Hindlimb muscle (tissue), 1 donor: Measurements from ENCODE around the gene ZNF543. TPM values are rescaled to one million over a fixed set of nuclear protein-coding genes. Genes with fewer than 3 reads are reported as not detected.
"Not testable (repeated sequence)": the region's sequence is repeated elsewhere in the genome, so short reads cannot be mapped to it uniquely, and the experiment has no call there.

ENCODE experiments used
- DNase-seq: peaks from one replicate; pipeline ENCODE4 v3.0.0-alpha.2; 2013
- polyA plus RNA-seq: library from polyadenylated mRNA; unstranded; fragments of 120-200 nt; gene quantifications from one replicate; pipeline ENCODE4 v1.2.1, GENCODE V29; 2013; ENCODE audit not compliant: insufficient read length

ZNF543 gene
- polyA plus RNA-seq, 1 donor: 7.4 TPM

GRCh38 chr19:57321751-57322150 is 1.5 kb downstream of the ZNF543 start:
- no peak for DNase-seq

DNA sequence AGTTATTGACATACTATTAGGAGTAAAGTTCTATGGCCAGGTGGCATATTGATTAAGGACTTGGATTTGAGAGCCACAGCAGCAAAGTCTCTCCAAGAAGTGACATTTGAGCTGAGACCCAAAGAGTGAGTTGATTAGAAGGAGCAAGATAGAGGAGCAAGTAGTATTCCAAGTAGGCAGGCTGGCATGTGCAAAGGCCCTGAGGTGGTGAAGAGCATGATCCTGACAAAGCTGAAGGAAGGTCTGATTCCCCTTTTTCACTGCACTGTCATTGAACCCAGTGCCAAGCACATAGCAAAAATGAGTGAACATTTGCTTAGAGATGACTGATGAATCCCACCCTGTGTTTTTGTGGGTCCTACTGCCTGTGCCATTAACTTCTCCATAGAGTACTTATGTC is 4.7 kb downstream of the ZNF543 start:
- no peak for DNase-seq

GRCh38 chr19:57327993-57328392 is 7.7 kb downstream of the ZNF543 start:
- no peak for DNase-seq

GRCh38 chr19:57334191-57334590 is 13.9 kb downstream of the ZNF543 start:
- DNase-seq: no peak

GRCh38 chr19:57338877-57339276 is 18.6 kb downstream of the ZNF543 start:
- DNase-seq: no peak

- no peak for DNase-seq
These were observed 22.3 kb downstream of the ZNF543 start for GRCh38 chr19:57342582-57342981.

DNA sequence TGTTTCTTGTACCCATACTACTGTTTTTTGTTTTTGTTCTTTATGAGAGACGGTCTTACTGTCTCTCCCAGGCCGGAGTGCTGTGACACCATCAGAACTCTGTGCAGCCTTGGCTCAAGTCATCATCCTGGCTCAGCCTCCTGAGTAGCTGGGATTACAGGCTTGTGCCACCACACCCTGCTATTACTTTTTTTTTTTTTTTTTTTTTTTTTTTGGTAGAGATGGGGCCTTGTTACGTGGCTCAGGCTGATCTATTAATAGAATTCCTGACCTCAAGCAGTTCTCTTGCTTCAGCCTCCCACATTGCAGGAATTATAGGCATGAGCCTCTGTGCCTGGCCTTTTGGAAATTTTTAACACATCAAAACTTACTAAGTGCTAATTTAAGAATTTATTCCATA is 27.9 kb downstream of the ZNF543 start:
- no peak for DNase-seq

- DNase-seq: peak; percentile 98
These were observed 30.9 kb downstream of the ZNF543 start, which contains the start of gene ZNF304 for GRCh38 chr19:57350877-57351805. Gene ZNF304 (plus strand): TSS chr19:57351271. CDS start chr19:57351665, 394 bp downstream.

GRCh38 chr19:57351867-57352266 is 31.6 kb downstream of the ZNF543 start:
- DNase-seq: no peak

GRCh38 chr19:57355916-57356315 is 35.6 kb downstream of the ZNF543 start:
- no peak for DNase-seq

DNA sequence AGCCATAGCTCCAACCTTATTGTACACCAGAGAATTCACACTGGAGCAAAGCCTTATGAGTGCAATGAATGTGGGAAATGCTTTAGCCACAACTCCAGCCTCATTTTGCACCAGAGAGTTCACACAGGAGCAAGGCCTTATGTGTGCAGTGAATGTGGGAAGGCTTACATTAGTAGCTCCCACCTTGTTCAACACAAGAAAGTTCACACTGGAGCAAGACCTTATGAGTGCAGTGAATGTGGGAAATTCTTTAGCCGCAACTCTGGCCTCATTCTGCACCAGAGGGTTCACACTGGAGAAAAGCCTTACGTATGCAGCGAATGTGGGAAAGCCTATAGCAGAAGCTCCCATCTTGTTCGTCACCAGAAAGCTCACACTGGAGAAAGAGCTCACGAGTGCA is 37.1 kb downstream of the ZNF543 start:
- no peak for DNase-seq

DNA sequence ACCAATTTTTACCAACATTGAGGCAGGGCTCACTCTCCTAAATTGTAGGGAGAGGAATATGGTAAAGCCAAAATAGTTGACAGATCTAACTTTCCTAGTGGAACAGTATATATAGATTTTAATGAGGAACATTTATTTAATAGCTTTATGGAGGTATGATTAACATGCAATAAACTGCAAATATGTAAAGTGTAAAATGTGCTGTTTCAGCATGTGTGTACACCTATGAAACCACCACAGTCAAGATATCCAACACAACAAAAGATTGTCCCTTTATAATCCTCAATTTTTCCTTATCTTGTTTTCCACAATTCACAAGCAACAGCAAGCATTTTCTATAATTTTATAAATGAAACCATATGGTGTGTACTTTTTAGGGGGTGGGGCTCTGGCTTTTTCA is 39.0 kb downstream of the ZNF543 start:
- DNase-seq: no peak

GRCh38 chr19:57362419-57362818 is 42.1 kb downstream of the ZNF543 start:
- DNase-seq: no peak

GRCh38 chr19:57362997-57363687 is 42.9 kb downstream of the ZNF543 start, which contains the start of the genes TRAPPC2B and ZNF547:
Gene TRAPPC2B (plus strand): TSS chr19:57363551. CDS start chr19:57364834, 1,283 bp downstream.
Gene ZNF547 (plus strand): TSS chr19:57363551. CDS start chr19:57368556, 5,005 bp downstream.
- DNase-seq: peak; percentile 100

GRCh38 chr19:57363688-57364181 is 43.5 kb downstream of the ZNF543 start:
- peak; percentile 27 for DNase-seq

DNA sequence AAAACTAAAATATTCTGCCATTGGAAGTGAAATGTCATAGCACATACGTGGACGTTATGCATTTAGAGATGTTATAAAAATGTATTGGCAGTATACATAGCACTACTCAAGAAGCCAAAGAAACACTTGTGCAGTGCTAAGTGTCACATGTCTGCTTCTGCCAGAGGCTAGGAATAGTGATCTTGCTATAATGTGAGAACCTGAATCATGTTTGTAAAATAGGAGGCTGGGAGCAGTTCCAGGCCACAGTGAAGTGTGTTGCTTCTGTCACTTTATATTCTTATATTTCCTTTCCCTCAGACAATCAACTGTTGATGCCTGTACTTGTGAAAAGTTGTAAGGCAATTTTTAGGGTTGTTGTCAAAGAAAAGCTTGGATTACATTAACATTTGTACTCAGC is 46.5 kb downstream of the ZNF543 start:
- DNase-seq: no peak

DNA sequence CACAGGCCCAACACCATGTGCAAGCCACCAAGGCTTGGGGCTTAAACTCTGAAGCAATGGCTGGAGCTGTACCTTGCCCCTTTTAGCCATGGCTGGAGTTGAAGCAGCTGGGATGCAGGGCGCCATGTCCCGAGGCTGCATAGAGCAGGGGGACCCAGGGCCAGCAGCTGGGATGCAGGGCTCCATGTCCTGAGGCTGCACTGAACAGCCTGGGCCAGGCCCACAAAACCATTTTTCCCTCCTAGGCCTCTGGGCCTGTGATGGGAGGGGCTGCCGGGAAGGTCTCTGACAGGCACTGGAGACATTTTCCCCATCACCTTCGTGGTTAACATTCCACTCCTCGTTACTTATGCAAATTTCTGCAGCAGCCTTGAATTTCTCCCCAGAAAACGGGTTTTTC is 53.9 kb downstream of the ZNF543 start:
- no peak for DNase-seq

DNA sequence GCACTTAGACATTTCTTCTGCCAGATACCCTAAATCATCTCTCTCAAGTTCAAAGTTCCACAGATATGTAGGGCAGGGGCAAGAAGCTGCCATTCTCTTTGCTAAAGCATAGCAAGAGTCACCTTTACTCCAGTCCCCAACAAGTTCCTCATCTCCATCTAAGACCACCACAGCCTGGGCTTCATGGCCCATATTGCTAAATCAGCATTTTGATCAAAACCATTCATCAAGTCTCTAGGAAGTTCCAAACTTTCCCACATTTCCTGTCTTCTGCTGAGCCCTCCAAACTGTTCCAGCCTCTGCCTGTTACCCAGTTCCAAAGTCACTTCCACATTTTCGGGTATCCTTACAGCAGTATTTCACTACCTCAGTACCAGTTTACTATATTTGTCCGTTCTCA is 54.4 kb downstream of the ZNF543 start:
- not testable (repeated sequence) for DNase-seq

- no peak for DNase-seq
These were observed 55.9 kb downstream of the ZNF543 start for GRCh38 chr19:57376151-57376550.

GRCh38 chr19:57377498-57378146 is 57.4 kb downstream of the ZNF543 start:
- no peak for DNase-seq
